ENCODE data around the gene GPR55.

GRCh38 chr2:230861552-230862255 is 63.3 kb downstream of the GPR55 start:
- TF ChIP-seq EZH2 (IDR thresholded peaks at IDR 0.05; ENCODE audit: borderline replicate concordance, insufficient read depth, low read depth, low read length, poor library complexity, severe bottlenecking) (no peak), CTCF (IDR thresholded peaks at IDR 0.05) (no peak)

All from B cell (primary cell).